Naive thymus-derived CD4-positive, alpha-beta T cell (primary cell): ENCODE measurements around the gene RLIM. TPM values are rescaled to one million over a fixed set of nuclear protein-coding genes. Genes with fewer than 3 reads are reported as not detected.
"Not testable (repeated sequence)": the region's sequence is repeated elsewhere in the genome, so short reads cannot be mapped to it uniquely, and the experiment has no call there.

ENCODE experiments used
- ATAC-seq: fragments of 150-1000 bp; cut with Tn5 transposase; 2 replicates; pipeline ENCODE4 v1.10.0; 2021; ENCODE audit warnings: mild to moderate bottlenecking, moderate library complexity
- CTCF ChIA-PET: fragments of 350-600 bp; sonication (Branson Sonifier 250); formaldehyde crosslinking; loops from one replicate; lab custom pipeline; 2021; ENCODE audit warnings: antibody characterized with exemption; lab: Charles Lee
- POLR2A ChIA-PET: fragments of 350-600 bp; sonication (Branson Sonifier 250); formaldehyde crosslinking; loops from one replicate; lab custom pipeline; 2021; ENCODE audit warnings: antibody characterized with exemption, inconsistent platforms; lab: Charles Lee
- DNase-seq, 9 donors: peaks; one replicate each; pipeline versions ENCODE4 v3.0.0 to v3.0.0-alpha.2; 2020 to 2022; ENCODE audit warnings: mixed read lengths in 1 of 9
- H3K27ac ChIP-seq: one replicate; pipeline ENCODE4 v1.7.0; 2013; ENCODE audit warnings: mild to moderate bottlenecking, low read depth, low read length, moderate library complexity
- H3K27me3 ChIP-seq, 2 donors: one replicate each; pipeline ENCODE4 v1.7.0; 2013; ENCODE audit warnings: low read length in 2 of 2, mild to moderate bottlenecking in 2 of 2, moderate library complexity in 2 of 2; ENCODE audit not compliant: control insufficient read depth in 2 of 2, insufficient read depth in 2 of 2
- H3K36me3 ChIP-seq, 3 experiments: 1 replicate in 2 of 3; 2 replicates in 1 of 3; pipeline ENCODE4 v1.7.0; 2013; ENCODE audit warnings: low read length in 3 of 3, mild to moderate bottlenecking in 3 of 3, moderate library complexity in 1 of 3; ENCODE audit not compliant: insufficient read depth in 3 of 3, control insufficient read depth in 2 of 3
- H3K4me1 ChIP-seq, 2 donors: one replicate each; pipeline ENCODE4 v1.7.0; 2013; ENCODE audit warnings: low read length in 2 of 2, mild to moderate bottlenecking in 2 of 2, moderate library complexity in 1 of 2; ENCODE audit not compliant: control insufficient read depth in 2 of 2, insufficient read depth in 2 of 2
- H3K4me3 ChIP-seq: 2 replicates; pipeline ENCODE4 v1.7.0; 2013; ENCODE audit warnings: mild to moderate bottlenecking, low read length
- H3K9me3 ChIP-seq, 3 experiments: 1 replicate in 2 of 3; 2 replicates in 1 of 3; pipeline ENCODE4 v1.7.0; 2013; ENCODE audit warnings: low read length in 3 of 3; ENCODE audit not compliant: control insufficient read depth in 2 of 3
- H3K27ac Mint-ChIP-seq, 9 donors: one replicate each; pipeline ENCODE4 v1.8.0; 2020 to 2022; ENCODE audit warnings: mixed read lengths in 9 of 9, mild to moderate bottlenecking in 8 of 9, moderate library complexity in 5 of 9, inconsistent platforms in 2 of 9
- H3K27me3 Mint-ChIP-seq, 5 donors: one replicate each; pipeline ENCODE4 v1.8.0; 2021 to 2022; ENCODE audit warnings: mixed read lengths in 5 of 5, mild to moderate bottlenecking in 1 of 5
- H3K36me3 Mint-ChIP-seq, 5 donors: one replicate each; pipeline ENCODE4 v1.8.0; 2020 to 2022; ENCODE audit warnings: mixed read lengths in 5 of 5, mild to moderate bottlenecking in 3 of 5, inconsistent platforms in 1 of 5
- H3K4me1 Mint-ChIP-seq, 7 donors: one replicate each; pipeline ENCODE4 v1.8.0; 2020 to 2022; ENCODE audit warnings: mixed read lengths in 7 of 7, mild to moderate bottlenecking in 3 of 7, inconsistent platforms in 1 of 7
- H3K4me3 Mint-ChIP-seq, 10 donors: one replicate each; pipeline ENCODE4 v1.8.0; 2020 to 2022; ENCODE audit warnings: mild to moderate bottlenecking in 10 of 10, mixed read lengths in 10 of 10, moderate library complexity in 6 of 10, inconsistent platforms in 2 of 10
- H3K9me3 Mint-ChIP-seq, 11 donors: one replicate each; pipeline ENCODE4 v1.8.0; 2020 to 2022; ENCODE audit warnings: mixed read lengths in 11 of 11, mild to moderate bottlenecking in 4 of 11, inconsistent platforms in 1 of 11, moderate library complexity in 1 of 11
- intact Hi-C, 2 donors: fragments of 100-400 bp; cut with micrococcal nuclease; formaldehyde crosslinking; loops; one replicate each; pipeline ENCODE4 v1.15.1; 2023
- polyA plus RNA-seq, 2 donors: library from polyadenylated mRNA; unstranded; fragments of 300-500 nt; fragmentation: Illumina TruSeq; gene quantifications; one replicate each; pipeline ENCODE4 v1.2.3, GENCODE V29; 2021
- total RNA-seq, 6 experiments: library from RNA in 5 of 6; stranded (reverse) in 5 of 6; gene quantifications; 1 replicate in 5 of 6; 2 replicates in 1 of 6; pipeline ENCODE4 v1.2.3 and lab custom pipeline; 2021 to 2026

RLIM gene
- total RNA-seq, result 10 to 100 TPM; 31.6 to 51.3 (median 45.0) TPM
- 10 to 100 TPM in 1 of 2 donors, 1 to 10 TPM in 1; 7.2 to 11.2 TPM for polyA plus RNA-seq
- 266 reads per million, percentile 95 among the genes with 10 or more reads in this experiment for total RNA-seq (lab: John Stamatoyannopoulos, UW)

DNA sequence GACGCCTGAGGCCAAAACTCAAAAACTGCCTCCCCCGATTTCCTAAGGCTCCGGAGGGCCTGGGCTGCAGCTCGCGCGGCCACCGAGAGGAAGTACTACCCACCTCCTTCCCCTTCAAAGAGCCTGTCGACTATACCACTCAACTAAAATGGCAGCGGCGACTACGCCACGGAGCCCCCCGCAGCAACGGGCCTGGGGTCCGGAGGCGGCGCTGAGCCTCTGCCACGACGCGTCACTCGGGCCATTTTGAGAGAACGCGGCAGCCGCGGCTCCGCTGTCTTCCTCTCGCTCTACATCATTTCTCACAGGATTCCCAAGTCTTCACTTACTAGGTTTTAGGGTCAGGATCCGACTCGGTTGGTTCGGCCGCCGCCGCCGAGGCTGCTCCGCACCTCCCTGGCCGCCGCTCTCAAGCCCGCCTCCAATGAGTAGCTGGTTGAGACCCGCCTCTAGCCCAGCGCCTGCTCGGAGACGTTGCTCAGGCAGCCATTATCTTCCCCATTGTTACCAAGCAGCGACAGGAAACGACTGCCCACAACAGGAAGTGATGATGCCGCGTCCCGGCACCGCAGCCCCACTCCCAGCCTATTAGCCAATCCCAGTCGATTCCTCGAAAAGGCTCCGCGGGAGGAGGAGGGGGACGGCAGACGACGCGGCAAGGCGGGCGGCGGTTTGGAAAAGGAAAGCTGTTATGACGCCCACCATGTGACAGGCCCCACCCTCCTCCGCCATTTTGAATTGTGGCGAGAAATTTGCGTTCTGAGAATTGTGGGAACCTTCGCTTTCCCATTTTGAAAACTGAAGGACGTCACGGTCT lies at the start of gene RLIM:
TSS of gene RLIM (minus strand) at position 532 of the 817 bp plus-strand sequence. CDS start 18,647 bp downstream, outside the sequence.
- intact Hi-C loops, result loop anchor here (1.0 to 5.0 kb wide), 17 partner anchors 62 to 1813 kb away; partner anchors contain the start of genes ABCB7 (in 2 of the 2), PBDC1 (in 2 of the 2), UPRT (in 2 of the 2) and CHIC1 (in 1 of the 2)
- Mint-ChIP-seq H3K27me3 (no peaks in the 10 kb centered on the region), H3K9me3 (no peaks in the 10 kb centered on the region), H3K27ac (peak within 1 kb of the TSS; percentile 99 to 100 (median 100)), H3K4me1 (peaks cover 0 to 42% (median 23%) of the 10 kb centered on the region in 7 donors), H3K36me3 (peaks cover 0 to 11% (median 8%) of the 10 kb centered on the region in 5 donors), H3K4me3 (peak within 1 kb of the TSS; percentile 96 to 100 (median 99))
- ChIA-PET POLR2A (interaction anchor here (0.6 to 1.3 kb wide), 6 partner anchors 11 to 1534 kb away, joined by 3 to 5 read pairs (median 4); partner anchors contain the start of gene UPRT), CTCF (interaction anchor here (0.6 kb wide), 1 partner anchor 659 kb away, joined by 3 read pairs; no protein-coding TSS in a partner anchor)
- Histone ChIP-seq H3K4me3 (peak within 1 kb of the TSS; percentile 79), H3K4me1 (peaks cover 0 to 6% of the 10 kb centered on the region in 2 donors), H3K36me3 (peaks cover 0 to 7% (median 4%) of the 10 kb centered on the region in 3 experiments), H3K27me3 (no peaks in the 10 kb centered on the region), H3K27ac (peak within 1 kb of the TSS; percentile 98), H3K9me3 (no peaks in the 10 kb centered on the region)
- DNase-seq, result peak; percentile 60 to 96 (median 95)
- peak; percentile 96 for ATAC-seq

- intact Hi-C loops, result no loop called here
- H3K27ac ChIP-seq, result no peak overlapping the region
- H3K36me3 ChIP-seq, result no peaks in the 10 kb centered on the region
- H3K9me3 ChIP-seq, result no peaks in the 10 kb centered on the region
- no peak overlapping the region for H3K4me3 ChIP-seq
- no peak overlapping the region for H3K27ac Mint-ChIP-seq
- no peaks in the 10 kb centered on the region for H3K36me3 Mint-ChIP-seq
- H3K4me1 Mint-ChIP-seq, result peaks cover 0 to 5% (median 0%) of the 10 kb centered on the region in 7 donors
- no peaks in the 10 kb centered on the region for H3K4me1 ChIP-seq
- POLR2A ChIA-PET, result no interaction called here
- peaks cover 0 to 6% (median 2%) of the 10 kb centered on the region in 11 donors for H3K9me3 Mint-ChIP-seq
- H3K4me3 Mint-ChIP-seq, result no peak overlapping the region
- DNase-seq (no peak), ATAC-seq (no peak)
- peaks cover 0 to 7% (median 0%) of the 10 kb centered on the region in 5 donors for H3K27me3 Mint-ChIP-seq
- CTCF ChIA-PET, result no interaction called here
- H3K27me3 ChIP-seq, result no peaks in the 10 kb centered on the region
Observed at GRCh38 chrX:74656079-74656745, 41.8 kb upstream of the RLIM start.

DNA sequence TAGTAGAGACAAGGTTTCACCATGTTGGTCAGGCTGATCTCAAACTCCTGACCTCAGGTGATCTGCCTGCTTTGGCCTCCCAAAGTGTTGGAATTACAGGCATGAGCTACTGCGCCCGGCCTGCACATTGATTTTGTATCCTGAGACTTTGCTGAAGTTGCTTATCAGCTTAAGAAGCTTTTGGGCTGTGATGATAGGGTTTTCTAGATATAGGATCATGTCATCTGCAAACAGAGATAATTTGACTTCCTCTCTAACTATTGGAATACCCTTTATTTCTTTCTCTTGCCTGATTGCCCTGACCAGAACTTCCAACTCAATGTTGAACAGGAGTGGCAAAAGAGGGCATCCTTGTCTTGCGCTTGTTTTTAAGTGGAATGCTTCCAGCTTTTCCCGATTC lies 40.5 kb upstream of the RLIM start:
- ATAC-seq, H3K4me3 Mint-ChIP-seq, CTCF ChIA-PET: not testable (repeated sequence)

DNA sequence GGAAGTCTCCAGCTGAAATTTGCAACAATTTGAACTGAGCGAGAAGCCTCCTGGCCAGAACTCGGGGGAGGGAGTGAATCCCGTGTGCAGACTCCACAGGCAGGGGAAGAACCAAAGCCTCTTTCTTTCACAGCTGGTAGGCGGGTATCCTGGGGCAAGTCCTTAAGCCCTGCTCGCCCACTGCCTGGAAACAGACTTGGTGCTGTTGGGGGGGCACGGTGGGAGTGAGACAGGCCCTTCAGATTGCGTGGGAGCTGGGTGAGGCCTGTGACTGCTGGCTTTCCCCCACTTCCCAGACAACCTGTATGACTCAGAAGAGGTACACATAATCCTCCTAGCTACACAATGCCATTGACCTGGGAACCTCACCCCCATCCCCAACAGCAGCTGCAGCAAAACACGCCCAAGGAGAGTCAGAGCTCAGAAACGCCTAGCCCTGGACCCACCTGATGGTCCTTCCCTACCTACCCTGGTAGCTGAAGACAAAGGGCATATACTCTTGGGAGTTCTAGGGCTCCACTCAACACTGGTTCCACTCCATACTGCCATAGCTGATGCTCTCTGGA lies 22.4 kb upstream of the RLIM start:
- intact Hi-C loops, result no loop called here
- Histone ChIP-seq H3K4me3 (no peak overlapping the region), H3K4me1 (no peaks in the 10 kb centered on the region), H3K36me3 (no peaks in the 10 kb centered on the region), H3K9me3 (no peaks in the 10 kb centered on the region), H3K27ac (no peak overlapping the region), H3K27me3 (no peaks in the 10 kb centered on the region)
- H3K4me3 Mint-ChIP-seq, result no peak overlapping the region
- H3K9me3 Mint-ChIP-seq, result peaks cover 0 to 4% (median 0%) of the 10 kb centered on the region in 11 donors
- H3K36me3 Mint-ChIP-seq, result no peaks in the 10 kb centered on the region
- peaks cover 2 to 11% (median 7%) of the 10 kb centered on the region in 5 donors for H3K27me3 Mint-ChIP-seq
- DNase-seq (no peak), ATAC-seq (no peak)
- no peak overlapping the region for H3K27ac Mint-ChIP-seq
- ChIA-PET POLR2A (no interaction called here), CTCF (no interaction called here)
- no peaks in the 10 kb centered on the region for H3K4me1 Mint-ChIP-seq

More for the DNA sequence above, 40.5 kb upstream of the RLIM start:
- H3K27ac Mint-ChIP-seq, H3K27ac ChIP-seq, H3K27me3 Mint-ChIP-seq, H3K9me3 ChIP-seq, H3K4me3 ChIP-seq, intact Hi-C loops, DNase-seq, H3K36me3 ChIP-seq, POLR2A ChIA-PET, H3K9me3 Mint-ChIP-seq, H3K4me1 ChIP-seq, H3K4me1 Mint-ChIP-seq, H3K36me3 Mint-ChIP-seq, H3K27me3 ChIP-seq: not testable (repeated sequence)

DNA sequence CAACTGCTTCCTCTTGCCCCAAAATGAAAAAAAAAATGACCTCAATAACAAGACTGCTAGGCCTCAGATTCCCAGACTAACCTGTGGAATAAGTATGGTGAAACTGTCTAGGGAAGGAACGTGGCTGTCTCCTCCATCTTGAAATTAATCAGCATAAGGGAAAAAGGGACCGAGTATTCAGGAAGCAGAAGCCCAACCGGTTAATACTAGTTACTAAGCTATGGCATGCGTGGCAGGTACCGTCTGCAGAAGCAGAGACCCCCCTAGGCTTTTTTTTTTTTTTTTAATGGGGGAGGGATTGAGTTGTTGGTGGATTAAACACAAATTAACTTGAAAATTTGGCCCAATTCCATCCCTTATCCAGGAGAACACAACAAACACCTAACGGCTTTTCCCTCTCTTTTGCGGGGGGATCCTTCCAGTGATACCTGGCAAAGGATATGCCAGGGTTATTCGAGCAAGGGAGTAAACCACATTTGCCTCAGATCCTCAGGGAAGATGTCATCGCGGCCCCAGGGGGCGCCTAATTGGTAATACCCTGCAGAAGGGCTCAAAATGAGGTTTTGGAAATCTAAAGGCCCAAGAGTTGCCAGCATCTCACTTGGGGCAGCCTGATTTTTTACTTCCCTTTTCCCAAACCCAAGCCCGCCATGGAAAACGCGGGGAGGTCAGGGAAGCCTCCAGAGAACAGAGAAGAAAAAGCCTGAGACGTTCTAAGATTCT lies 893 bp downstream of the RLIM start:
- no peak for ATAC-seq
- peak overlapping the region; percentile 98 for H3K27ac ChIP-seq
- Mint-ChIP-seq H3K36me3 (peaks cover 2 to 11% (median 8%) of the 10 kb centered on the region in 5 donors), H3K4me3 (peak overlapping the region; percentile 96 to 100 (median 99)), H3K4me1 (peaks cover 0 to 45% (median 24%) of the 10 kb centered on the region in 7 donors), H3K27ac (peak overlapping the region; percentile 99 to 100 (median 100)), H3K9me3 (no peaks in the 10 kb centered on the region), H3K27me3 (no peaks in the 10 kb centered on the region)
- H3K4me1 ChIP-seq, result peaks cover 0 to 6% of the 10 kb centered on the region in 2 donors
- ChIA-PET CTCF (no interaction called here), POLR2A (interaction anchor here (1.3 kb wide), 1 partner anchor 1534 kb away, joined by 3 read pairs; no protein-coding TSS in a partner anchor)
- peak in 2 of 9 donors; percentile 3 to 7 for DNase-seq
- intact Hi-C loops, result loop anchor here (1.0 to 5.0 kb wide), 17 partner anchors 61 to 1814 kb away; partner anchors contain the start of genes ABCB7 (in 2 of the 2), PBDC1 (in 2 of the 2), UPRT (in 2 of the 2) and CHIC1 (in 1 of the 2)
- H3K27me3 ChIP-seq, result no peaks in the 10 kb centered on the region
- peak overlapping the region; percentile 79 for H3K4me3 ChIP-seq
- H3K9me3 ChIP-seq, result no peaks in the 10 kb centered on the region
- peaks cover 0 to 7% (median 4%) of the 10 kb centered on the region in 3 experiments for H3K36me3 ChIP-seq
